ENCODE results near the gene CCL5. TPM values are rescaled to one million over a fixed set of nuclear protein-coding genes. Genes with fewer than 3 reads are reported as not detected.

The CCL5 gene
- total RNA-seq, 1 experiment from 2014 or later, result not detected

- TF ChIP-seq CTCF (IDR thresholded peaks at IDR 0.05; ENCODE audit: unreplicated experiment), result no peak
- Mint-ChIP-seq H3K36me3 (ENCODE audit: insufficient read depth, unreplicated experiment) (peaks cover 25% of the 10 kb centered on the region), H3K9me3 (ENCODE audit: unreplicated experiment) (peaks cover under 1% of the 10 kb centered on the region), H3K4me1 (ENCODE audit: insufficient read depth, unreplicated experiment) (peaks cover 5% of the 10 kb centered on the region), H3K27me3 (ENCODE audit: insufficient read depth, unreplicated experiment) (no peaks in the 10 kb centered on the region), H3K27ac (ENCODE audit: low read depth, unreplicated experiment) (no peak overlapping the region), H3K4me3 (ENCODE audit: unreplicated experiment) (no peak overlapping the region)
- no peak for DNase-seq (ENCODE audit: unreplicated experiment)
- BruUV-seq (replicated peaks), result no TSS peak
- ChIA-PET CTCF (interaction anchor here (0.9 to 1.0 kb wide), 2 partner anchors 51 to 93 kb away, joined by 3 to 4 read pairs; no protein-coding TSS in a partner anchor), POLR2A (interaction anchor here (1.9 to 2.4 kb wide), 2 partner anchors 9 to 14 kb away, joined by 8 to 11 read pairs; no protein-coding TSS in a partner anchor)
- intact Hi-C loops (cut with micrococcal nuclease), result no loop called here
Measured at GRCh38 chr17:35855965-35856364, 24.2 kb downstream of the CCL5 start.

GRCh38 chr17:35849469-35850348 is 30.5 kb downstream of the CCL5 start:
- H3K27me3 Mint-ChIP-seq (ENCODE audit: insufficient read depth, unreplicated experiment), result no peaks in the 10 kb centered on the region
- DNase-seq (ENCODE audit: unreplicated experiment), result peak; percentile 80
- peaks cover 71% of the 10 kb centered on the region for H3K36me3 Mint-ChIP-seq (ENCODE audit: insufficient read depth, unreplicated experiment)
- no peaks in the 10 kb centered on the region for H3K9me3 Mint-ChIP-seq (ENCODE audit: unreplicated experiment)
- CTCF ChIA-PET, result interaction anchor here (0.5 to 2.5 kb wide), 13 partner anchors 8 to 299 kb away, joined by 3 to 12 read pairs (median 4); no protein-coding TSS in a partner anchor
- intact Hi-C loops (cut with micrococcal nuclease), result loop anchor here (1.0 kb wide), 1 partner anchor 300 kb away; no protein-coding TSS in a partner anchor
- POLR2A ChIA-PET, result interaction anchor here (0.6 to 0.8 kb wide), 2 partner anchors 15 to 1426 kb away, joined by 3 read pairs; no protein-coding TSS in a partner anchor
- H3K4me1 Mint-ChIP-seq (ENCODE audit: insufficient read depth, unreplicated experiment), result no peaks in the 10 kb centered on the region
- TF ChIP-seq CTCF (IDR thresholded peaks at IDR 0.05; ENCODE audit: unreplicated experiment), result peak; percentile 81
- BruUV-seq (replicated peaks), result no TSS peak
- H3K27ac Mint-ChIP-seq (ENCODE audit: low read depth, unreplicated experiment), result peak overlapping the region; percentile 12
- H3K4me3 Mint-ChIP-seq (ENCODE audit: unreplicated experiment), result no peak overlapping the region

DNA sequence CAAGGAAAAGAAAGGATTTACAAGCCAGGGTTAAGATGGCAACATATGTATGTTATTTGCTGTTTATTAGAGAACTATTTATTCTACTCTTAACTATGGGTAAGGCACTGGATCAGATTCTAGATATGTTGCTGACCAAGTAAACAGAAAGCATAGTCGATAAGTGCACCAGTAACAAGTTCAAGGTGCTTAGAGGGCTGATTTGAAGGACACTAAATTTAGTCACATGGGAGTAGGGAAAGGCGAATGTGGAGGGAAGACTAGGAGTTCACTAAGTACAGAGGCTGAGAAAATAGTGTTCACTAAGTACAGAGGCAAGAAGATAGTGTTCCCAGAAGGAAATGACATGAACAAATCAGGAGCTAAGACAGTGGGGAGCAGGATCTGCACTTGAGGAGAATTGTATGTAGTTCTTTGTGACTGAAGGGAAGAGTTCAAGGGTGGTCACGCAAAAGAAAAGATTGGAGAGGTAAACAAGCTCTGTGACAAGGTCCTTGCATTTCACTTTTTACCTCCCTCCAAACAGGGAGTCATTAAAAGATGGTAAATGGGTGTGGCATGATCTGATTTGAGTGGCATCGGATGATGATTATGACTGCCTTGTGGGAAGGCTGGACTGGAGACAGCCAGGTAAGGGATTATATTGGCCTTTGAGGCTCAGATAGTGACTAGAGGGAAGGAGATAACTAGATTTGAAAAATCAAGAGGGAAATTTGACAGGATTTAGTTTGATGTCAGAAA is 32.4 kb downstream of the CCL5 start:
- Mint-ChIP-seq H3K27ac (ENCODE audit: low read depth, unreplicated experiment) (no peak overlapping the region), H3K9me3 (ENCODE audit: unreplicated experiment) (no peaks in the 10 kb centered on the region), H3K4me3 (ENCODE audit: unreplicated experiment) (no peak overlapping the region), H3K36me3 (ENCODE audit: insufficient read depth, unreplicated experiment) (peaks cover 82% of the 10 kb centered on the region), H3K4me1 (ENCODE audit: insufficient read depth, unreplicated experiment) (no peaks in the 10 kb centered on the region), H3K27me3 (ENCODE audit: insufficient read depth, unreplicated experiment) (no peaks in the 10 kb centered on the region)
- intact Hi-C loops (cut with micrococcal nuclease), result no loop called here
- no peak for TF ChIP-seq CTCF (IDR thresholded peaks at IDR 0.05; ENCODE audit: unreplicated experiment)
- no TSS peak for BruUV-seq (replicated peaks)
- ChIA-PET CTCF (interaction anchor here (0.6 to 2.5 kb wide), 8 partner anchors 11 to 643 kb away, joined by 3 to 12 read pairs (median 3); partner anchors contain the start of gene TAF15), POLR2A (interaction anchor here (0.6 to 2.8 kb wide), 5 partner anchors 9 to 744 kb away, joined by 3 to 11 read pairs (median 3); partner anchors contain the start of gene DHRS11)
- no peak for DNase-seq (ENCODE audit: unreplicated experiment)

Data from MCF 10A (cell line).